PC-3 (cell line): Measurements from ENCODE around the gene ALDH3B2. TPM values are rescaled to one million over a fixed set of nuclear protein-coding genes. Genes with fewer than 3 reads are reported as not detected.

ENCODE experiments used
- ATAC-seq: fragments of 200-7000 bp; cut with Tn5 transposase; 2 replicates; pipeline ENCODE4 v1.9.1; 2020; ENCODE audit warnings: mild to moderate bottlenecking, moderate library complexity
- BruUV-seq: library from RNA; stranded (reverse); fragments of 400-500 nt; replicated peaks from 2 replicates; lab custom pipeline; 2021; lab: Mats Ljungman, UMichigan
- CTCF ChIA-PET: fragments of 300-600 bp; sonication (Branson Sonifier 250); formaldehyde crosslinking; loops from one replicate; lab custom pipeline; 2022; ENCODE audit warnings: antibody characterized with exemption; lab: Charles Lee
- POLR2A ChIA-PET: fragments of 300-600 bp; sonication (Branson Sonifier 250); formaldehyde crosslinking; loops from one replicate; lab custom pipeline; 2022; ENCODE audit warnings: antibody characterized with exemption; ENCODE audit not compliant: unreplicated experiment; lab: Charles Lee
- DNase-seq: peaks from one replicate; pipeline ENCODE4 v3.0.0-alpha.2; 2015
- H2AFZ ChIP-seq: fragments of 300-600 bp; sonication (generic); 2 replicates; pipeline ENCODE4 v1.6.0; 2016; ENCODE audit warnings: antibody characterized with exemption, low read length
- H3F3A ChIP-seq: fragments of 300-600 bp; sonication (generic); one replicate; pipeline ENCODE4 v1.6.0; 2017; ENCODE audit warnings: antibody characterized with exemption, low read length, control low read depth, mild to moderate bottlenecking; ENCODE audit not compliant: unreplicated experiment
- H3K27ac ChIP-seq: fragments of 300-600 bp; sonication (generic); 2 replicates; pipeline ENCODE4 v1.5.1; 2016; ENCODE audit warnings: mild to moderate bottlenecking, low read length
- H3K27me3 ChIP-seq: fragments of 300-600 bp; sonication (generic); 2 replicates; pipeline ENCODE4 v1.6.1; 2016; ENCODE audit warnings: low read length, mixed read lengths
- H3K36me3 ChIP-seq: fragments of 300-600 bp; sonication (generic); 2 replicates; pipeline ENCODE4 v1.6.1; 2016; ENCODE audit warnings: low read depth, mixed run types, low read length, mixed read lengths
- H3K4me1 ChIP-seq: fragments of 300-600 bp; sonication (generic); 2 replicates; pipeline ENCODE4 v1.5.1; 2016; ENCODE audit warnings: low read length; ENCODE audit not compliant: insufficient read depth
- H3K4me2 ChIP-seq: fragments of 300-600 bp; sonication (generic); 2 replicates; pipeline ENCODE4 v1.6.0; 2016; ENCODE audit warnings: low read length
- H3K4me3 ChIP-seq: fragments of 300-600 bp; sonication (generic); 2 replicates; pipeline ENCODE4 v1.5.1; 2016; ENCODE audit warnings: mild to moderate bottlenecking, low read length, mixed read lengths
- H3K79me2 ChIP-seq: fragments of 300-600 bp; sonication (generic); 2 replicates; pipeline ENCODE4 v1.6.1; 2017; ENCODE audit warnings: low read length, mixed read lengths
- H3K9ac ChIP-seq: fragments of 300-600 bp; sonication (generic); 2 replicates; pipeline ENCODE4 v1.6.0; 2016; ENCODE audit warnings: mild to moderate bottlenecking, low read length
- H3K9me2 ChIP-seq: fragments of 300-600 bp; sonication (generic); replicated peaks from 2 replicates; pipeline ENCODE4 v1.6.1; 2016; ENCODE audit warnings: mixed run types, low read length, mixed read lengths
- H3K9me3 ChIP-seq: fragments of 300-600 bp; sonication (generic); 2 replicates; pipeline ENCODE4 v1.6.1; 2016; ENCODE audit warnings: low read length, mixed read lengths
- H4K20me1 ChIP-seq: fragments of 300-600 bp; sonication (generic); 2 replicates; pipeline ENCODE4 v1.6.1; 2016; ENCODE audit warnings: low read length, mixed read lengths
- CTCF ChIP-seq: fragments of 300-600 bp; sonication (generic); conservative IDR thresholded peaks from 2 replicates; pipeline ENCODE4 v1.5.1; 2017; ENCODE audit warnings: antibody characterized with exemption, low read depth, mild to moderate bottlenecking, low read length
- EZH2 ChIP-seq: fragments of 300-600 bp; sonication (generic); IDR thresholded peaks from one replicate; pipeline ENCODE4 v1.6.1; 2017; ENCODE audit warnings: antibody characterized with exemption, mild to moderate bottlenecking, low read length; ENCODE audit not compliant: unreplicated experiment
- EZH2phosphoT487 ChIP-seq: fragments of 300-600 bp; sonication (generic); IDR thresholded peaks from 2 replicates; pipeline ENCODE4 v1.6.1; 2018; ENCODE audit warnings: mild to moderate bottlenecking, antibody characterized with exemption, low read length, borderline replicate concordance
- intact Hi-C: fragments of 100-400 bp; cut with micrococcal nuclease; formaldehyde crosslinking; loops from 2 replicates; pipeline ENCODE4 v1.9.0; 2023
- total RNA-seq: library from RNA; depleted of rRNA; stranded (reverse); fragments of >200 nt; gene quantifications from 2 replicates; pipeline ENCODE4 v1.2.3, GENCODE V29; 2014

Gene ALDH3B2
- total RNA-seq, 1 experiment from 2014 or later, result not detected

DNA sequence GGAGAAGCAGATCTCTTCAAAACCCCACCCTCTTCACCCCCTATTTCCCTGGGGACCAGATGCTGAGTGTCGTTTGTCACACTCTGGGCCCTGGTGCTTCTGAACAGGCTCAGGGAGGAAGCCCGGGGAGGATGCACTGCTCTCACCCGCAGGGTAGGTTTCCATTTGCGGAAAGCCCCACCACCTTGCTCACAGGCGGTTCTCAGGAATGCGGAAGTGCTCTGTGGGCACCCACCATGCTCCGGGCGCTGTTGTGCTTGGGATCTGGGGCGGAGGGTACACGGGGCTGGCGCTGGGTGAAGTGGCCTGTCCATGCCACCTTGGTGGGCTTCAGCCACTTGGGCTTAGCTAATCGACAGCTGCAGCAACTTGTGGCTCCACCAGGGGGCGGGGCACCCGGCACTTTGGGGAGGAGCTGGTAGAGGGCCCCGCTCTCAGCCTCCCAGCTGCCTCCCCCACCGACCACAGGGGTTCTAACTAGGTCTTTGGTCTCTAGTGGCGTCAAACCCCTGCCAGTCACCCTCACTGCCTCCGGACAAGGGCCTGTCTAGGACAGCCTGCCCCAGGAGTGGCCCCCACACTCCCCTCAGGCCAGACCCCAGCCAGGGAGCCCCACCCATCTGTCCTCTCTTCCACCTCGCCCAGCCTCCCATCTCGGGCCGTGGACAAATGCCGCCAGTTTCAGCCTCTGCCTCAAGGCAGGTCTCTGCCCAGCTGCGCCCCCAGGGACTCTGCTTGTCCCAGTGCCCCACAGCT, 60.3 kb downstream of the ALDH3B2 start:
- POLR2A ChIA-PET, result no interaction called here
- no TSS peak for BruUV-seq
- Histone ChIP-seq H3K4me3 (no peak overlapping the region), H3K4me2 (no peak overlapping the region), H3K9me3 (no peaks in the 10 kb centered on the region), H3K36me3 (peaks cover 18% of the 10 kb centered on the region), H3K79me2 (no peaks in the 10 kb centered on the region), H3K27ac (no peak overlapping the region), H3K9me2 (no peaks in the 10 kb centered on the region), H4K20me1 (no peaks in the 10 kb centered on the region), H3F3A (no peaks in the 10 kb centered on the region), H2AFZ (no peak overlapping the region), H3K4me1 (no peaks in the 10 kb centered on the region), H3K9ac (no peak overlapping the region), H3K27me3 (no peaks in the 10 kb centered on the region)
- TF ChIP-seq EZH2phosphoT487 (no peak), CTCF (peak; percentile 79)
- CTCF ChIA-PET, result interaction anchor here (0.6 to 1.1 kb wide), 6 partner anchors 16 to 44 kb away, joined by 3 to 7 read pairs (median 3); partner anchors contain the start of genes GSTP1 and NUDT8
- intact Hi-C loops, result no loop called here
- ATAC-seq (peak; percentile 55), DNase-seq (peak; percentile 53)

GRCh38 chr11:67613313-67613959, 61.0 kb downstream of the ALDH3B2 start:
- Histone ChIP-seq H3K9ac (no peak overlapping the region), H3K4me2 (no peak overlapping the region), H3K9me3 (no peaks in the 10 kb centered on the region), H3K27me3 (no peaks in the 10 kb centered on the region), H3K4me3 (no peak overlapping the region), H2AFZ (no peak overlapping the region), H3K9me2 (no peaks in the 10 kb centered on the region), H3K36me3 (peaks cover 25% of the 10 kb centered on the region), H3K79me2 (peaks cover 6% of the 10 kb centered on the region), H3K4me1 (no peaks in the 10 kb centered on the region; the same call in 1 of the 2 replicates), H3K27ac (no peak overlapping the region), H3F3A (no peaks in the 10 kb centered on the region), H4K20me1 (no peaks in the 10 kb centered on the region)
- POLR2A ChIA-PET, result no interaction called here
- CTCF ChIA-PET, result interaction anchor here (0.6 to 1.1 kb wide), 5 partner anchors 16 to 44 kb away, joined by 3 to 7 read pairs (median 3); partner anchors contain the start of genes GSTP1 and NUDT8
- TF ChIP-seq EZH2phosphoT487, result no peak
- no peak for TF ChIP-seq CTCF
- no peak for TF ChIP-seq EZH2
- ATAC-seq (no peak), DNase-seq (no peak)
- no TSS peak for BruUV-seq
- intact Hi-C loops, result no loop called here
